H1 (cell line): ENCODE results near the gene THRB. TPM values are rescaled to one million over a fixed set of nuclear protein-coding genes. Genes with fewer than 3 reads are reported as not detected.

ENCODE experiments used
- CTCF ChIA-PET: fragments of 300-600 bp; sonication (Branson Sonifier 250); formaldehyde crosslinking; loops from one replicate; lab custom pipeline; 2021; ENCODE audit not compliant: partially characterized antibody; lab: Charles Lee
- POLR2A ChIA-PET: fragments of 300-600 bp; sonication (Branson Sonifier 250); formaldehyde crosslinking; loops from one replicate; lab custom pipeline; 2021; ENCODE audit warnings: inconsistent platforms; ENCODE audit not compliant: partially characterized antibody; lab: Charles Lee
- DNase-seq, 2 experiments: peaks; one replicate each; pipeline versions ENCODE4 v3.0.0 to v3.0.0-alpha.2; 2010 to 2022; ENCODE audit warnings: low spot score in 2 of 2, low read depth in 1 of 2, mixed read lengths in 1 of 2
- FAIRE-seq: peaks from 2 replicates; lab custom pipeline; 2011; peaks lifted over from hg19 to GRCh38; lab: Jason Lieb, UNC
- H2AFZ ChIP-seq: 2 replicates; pipeline ENCODE4 v1.8.1; 2012; ENCODE audit warnings: low read length, inconsistent platforms
- H2AK5ac ChIP-seq: 2 replicates; pipeline ENCODE4 v1.6.1; 2013; ENCODE audit warnings: low read depth, low read length
- H2BK120ac ChIP-seq: replicated peaks from 2 replicates; pipeline ENCODE3; 2013; ENCODE audit warnings: low read depth, low read length, inconsistent platforms
- H2BK12ac ChIP-seq: 2 replicates; pipeline ENCODE4 v1.6.1; 2013; ENCODE audit warnings: low read depth, low read length
- H2BK15ac ChIP-seq: 2 replicates; pipeline ENCODE4 v1.6.1; 2013; ENCODE audit warnings: low read length
- H2BK20ac ChIP-seq: 2 replicates; pipeline ENCODE4 v1.6.1; 2013; ENCODE audit warnings: low read length
- H2BK5ac ChIP-seq: 2 replicates; pipeline ENCODE4 v1.6.1; 2013; ENCODE audit warnings: low read depth, low read length
- H3K14ac ChIP-seq: 2 replicates; pipeline ENCODE4 v1.6.1; 2013; ENCODE audit warnings: inconsistent platforms; ENCODE audit not compliant: insufficient read length
- H3K18ac ChIP-seq: 2 replicates; pipeline ENCODE4 v1.6.1; 2013; ENCODE audit warnings: low read length; ENCODE audit errors: extremely low read depth
- H3K23ac ChIP-seq: 2 replicates; pipeline ENCODE4 v1.6.1; 2013; ENCODE audit warnings: inconsistent platforms; ENCODE audit not compliant: insufficient read length
- H3K23me2 ChIP-seq: 2 replicates; pipeline ENCODE4 v1.6.1; 2013; ENCODE audit warnings: low read depth, low read length
- H3K27ac ChIP-seq: 2 replicates; pipeline ENCODE4 v1.6.1; 2011; ENCODE audit warnings: low read depth, low read length, inconsistent platforms
- H3K27me3 ChIP-seq, 4 experiments: replicated peaks in 1 of 4; 1 replicate in 1 of 4; 2 replicates in 3 of 4; pipeline versions ENCODE4 v1.6.1 to v1.8.1; 2011 to 2013; ENCODE audit warnings: low read length in 3 of 4, mild to moderate bottlenecking in 3 of 4, inconsistent platforms in 2 of 4, mixed read lengths in 2 of 4, moderate library complexity in 1 of 4; ENCODE audit not compliant: control insufficient read depth in 3 of 4, insufficient read depth in 3 of 4; ENCODE audit errors: extremely low read depth in 1 of 4
- H3K36me3 ChIP-seq, 4 experiments: 2 replicates each; pipeline versions ENCODE4 v1.6.1 to v1.8.1; 2011 to 2013; ENCODE audit warnings: mild to moderate bottlenecking in 4 of 4, low read length in 3 of 4, moderate library complexity in 2 of 4, control low read depth in 1 of 4, inconsistent platforms in 1 of 4; ENCODE audit not compliant: insufficient read depth in 4 of 4, control insufficient read depth in 2 of 4
- H3K4ac ChIP-seq: replicated peaks from 2 replicates; pipeline ENCODE3; 2013; ENCODE audit warnings: low read length, low read depth, mixed read lengths, inconsistent platforms; ENCODE audit not compliant: insufficient read length
- H3K4me1 ChIP-seq, 4 experiments: replicated peaks in 1 of 4; 1 replicate in 1 of 4; 2 replicates in 3 of 4; pipeline versions ENCODE4 v1.6.1 to v1.8.1; 2011 to 2013; ENCODE audit warnings: low read length in 3 of 4, inconsistent platforms in 2 of 4, mixed read lengths in 1 of 4; ENCODE audit not compliant: insufficient read depth in 4 of 4, control insufficient read depth in 3 of 4
- H3K4me2 ChIP-seq, 2 experiments: 2 replicates each; pipeline versions ENCODE4 v1.6.1 to v1.8.1; 2011 to 2013; ENCODE audit warnings: low read depth in 2 of 2, low read length in 2 of 2, control low read depth in 1 of 2, inconsistent platforms in 1 of 2, mild to moderate bottlenecking in 1 of 2; ENCODE audit not compliant: insufficient read depth in 1 of 2
- H3K4me3 ChIP-seq, 4 experiments: fragments of 200-600, 300-600 bp in 1 of 4; sonication (generic), shearing (Covaris generic), sonication (Bioruptor Twin) in 1 of 4; 2 replicates each; pipeline versions ENCODE4 v1.5.1 to v1.8.1; 2011 to 2016; ENCODE audit warnings: low read length in 4 of 4, low read depth in 3 of 4, control low read depth in 2 of 4, inconsistent platforms in 2 of 4, mild to moderate bottlenecking in 2 of 4, mixed read lengths in 1 of 4, moderate library complexity in 1 of 4; ENCODE audit not compliant: insufficient read depth in 2 of 4; ENCODE audit errors: extremely low read depth in 1 of 4
- H3K56ac ChIP-seq: replicated peaks from 2 replicates; pipeline ENCODE3; 2013; ENCODE audit warnings: low read depth, mild to moderate bottlenecking, mixed read lengths, low read length, inconsistent platforms; ENCODE audit not compliant: insufficient read length
- H3K79me1 ChIP-seq: 2 replicates; pipeline ENCODE4 v1.6.1; 2013; ENCODE audit warnings: low read depth, low read length, control low read depth
- H3K79me2 ChIP-seq, 2 experiments: 2 replicates each; pipeline versions ENCODE4 v1.6.1 to v1.8.1; 2012 to 2013; ENCODE audit warnings: low read length in 2 of 2, mild to moderate bottlenecking in 2 of 2, inconsistent platforms in 1 of 2; ENCODE audit not compliant: insufficient read depth in 2 of 2, control insufficient read depth in 1 of 2
- H3K9ac ChIP-seq, 4 experiments: replicated peaks in 1 of 4; 1 replicate in 1 of 4; 2 replicates in 3 of 4; pipeline versions ENCODE4 v1.6.1 to v1.8.1; 2011 to 2013; ENCODE audit warnings: low read depth in 3 of 4, low read length in 3 of 4, control low read depth in 2 of 4, mild to moderate bottlenecking in 2 of 4, moderate library complexity in 2 of 4, inconsistent platforms in 1 of 4; ENCODE audit errors: extremely low read depth in 1 of 4
- H3K9me3 ChIP-seq, 2 experiments: 2 replicates each; pipeline versions ENCODE4 v1.6.1 to v1.8.1; 2012 to 2013; ENCODE audit warnings: mild to moderate bottlenecking in 2 of 2, moderate library complexity in 2 of 2, control low read depth in 1 of 2, inconsistent platforms in 1 of 2, low read depth in 1 of 2, low read length in 1 of 2, mixed read lengths in 1 of 2; ENCODE audit not compliant: insufficient read depth in 2 of 2
- H4K20me1 ChIP-seq, 2 experiments: replicated peaks in 1 of 2; 2 replicates each; pipeline versions ENCODE3 to v1.8.1; 2011 to 2013; ENCODE audit warnings: inconsistent platforms in 2 of 2, low read length in 2 of 2, mild to moderate bottlenecking in 1 of 2; ENCODE audit not compliant: insufficient read depth in 2 of 2, control insufficient read depth in 1 of 2
- H4K5ac ChIP-seq: 2 replicates; pipeline ENCODE4 v1.6.1; 2013; ENCODE audit warnings: low read length, low read depth, mixed read lengths, inconsistent platforms; ENCODE audit not compliant: insufficient read length
- H4K8ac ChIP-seq: 2 replicates; pipeline ENCODE4 v1.8.0; 2013; ENCODE audit warnings: mild to moderate bottlenecking, moderate library complexity, low read length, inconsistent platforms; ENCODE audit not compliant: insufficient read depth; ENCODE audit errors: extremely low read depth
- H4K91ac ChIP-seq: replicated peaks from 2 replicates; pipeline ENCODE3; 2013; ENCODE audit warnings: low read length, mixed read lengths, inconsistent platforms; ENCODE audit not compliant: insufficient read length
- CBX8 ChIP-seq: fragments of 300-800, 300-1000 bp; sonication (generic); IDR thresholded peaks from 2 replicates; pipeline ENCODE4 v1.7.1; 2016; ENCODE audit warnings: low read depth, low read length, borderline replicate concordance
- POLR2AphosphoS5 ChIP-seq: IDR thresholded peaks from 2 replicates; pipeline ENCODE4 v1.6.1; 2011; ENCODE audit warnings: low read depth, low read length
- RAD21 ChIP-seq, 2 experiments: IDR thresholded peaks in 1 of 2; conservative IDR thresholded peaks in 1 of 2; 2 replicates each; pipeline ENCODE4 v1.6.1; 2011; ENCODE audit warnings: low read depth in 2 of 2, low read length in 2 of 2, improper control_type of control experiment in 1 of 2, inconsistent platforms in 1 of 2, mild to moderate bottlenecking in 1 of 2, moderate library complexity in 1 of 2
- TAF1 ChIP-seq: IDR thresholded peaks from 2 replicates; pipeline ENCODE4 v1.6.1; 2011; ENCODE audit warnings: mild to moderate bottlenecking, low read depth, low read length
- WGBS, 2 experiments: shearing (Covaris generic) in 1 of 2; methylation state at CpG; one replicate each; pipeline versions ENCODE4 v1.1.6 to v1.1.7; 2013 to 2015; ENCODE audit warnings: low lambda C conversion rate in 2 of 2, mixed read lengths in 2 of 2, inconsistent platforms in 1 of 2, low coverage in 1 of 2, missing lambda C conversion rate in 1 of 2; ENCODE audit not compliant: insufficient replicate concordance in 2 of 2, insufficient coverage in 1 of 2, insufficient read length in 1 of 2; ENCODE audit errors: extremely low coverage in 1 of 2, missing lambda C conversion rate in 1 of 2; 5-methylcytosine and 5-hydroxymethylcytosine counted together
- polyA plus RNA-seq, 7 experiments: library from polyadenylated mRNA; depleted of rRNA in 3 of 7; stranded (reverse) in 5 of 7; unstranded in 2 of 7; fragments of >200 nt in 5 of 7; fragments of 200-250 nt in 2 of 7; gene quantifications; 1 replicate in 5 of 7; 2 replicates in 1 of 7; 4 replicates in 1 of 7; pipeline versions ENCODE4 v1.2.1 to v1.2.3, GENCODE V29; 2011 to 2013; ENCODE audit warnings: missing spikeins in 2 of 7, mixed read lengths in 2 of 7
- total RNA-seq: library from RNA; stranded (reverse); fragmentation: NEBNext Ultra II Directional; extraction: Animal tissue kit (Norgen Biotek cat#: 25700); gene quantifications from 2 replicates; pipeline ENCODE4 v1.2.1, GENCODE V29; 2021
- TF ChIP-seq, protein P1 (sequence below), 3 experiments: IDR thresholded peaks; 1 replicate in 2 of 3; 2 replicates in 1 of 3; pipeline versions ENCODE4 v1.5.1 to v1.6.1; 2011; ENCODE audit warnings: low read length in 3 of 3, mild to moderate bottlenecking in 3 of 3, inconsistent platforms in 2 of 3, low read depth in 1 of 3, moderate library complexity in 1 of 3; ENCODE audit not compliant: insufficient read depth in 1 of 3; ENCODE audit errors: control extremely low read depth in 1 of 3

The THRB gene
- total and polyA plus RNA-seq, 2 of the 8 experiments (the other 6 are each of a cell fraction or from before 2014, with no cell fraction given): 0.98 to 3.9 TPM

GRCh38 chr3:24498391-24498790 is 3.7 kb upstream of the THRB start:
- Histone ChIP-seq H2BK15ac (no peak overlapping the region), H3K23ac (no peak overlapping the region)
- TF ChIP-seq POLR2AphosphoS5 (no peak), TAF1 (no peak), CBX8 (no peak), RAD21 (IDR thresholded peaks at IDR 0.05 in 1 of 2, conservative IDR thresholded peaks at IDR 0.05 in 1 of 2; ENCODE audit: low read depth in 2 of 2, low read length in 2 of 2) (no peak)
- TF ChIP-seq, protein P1, sequence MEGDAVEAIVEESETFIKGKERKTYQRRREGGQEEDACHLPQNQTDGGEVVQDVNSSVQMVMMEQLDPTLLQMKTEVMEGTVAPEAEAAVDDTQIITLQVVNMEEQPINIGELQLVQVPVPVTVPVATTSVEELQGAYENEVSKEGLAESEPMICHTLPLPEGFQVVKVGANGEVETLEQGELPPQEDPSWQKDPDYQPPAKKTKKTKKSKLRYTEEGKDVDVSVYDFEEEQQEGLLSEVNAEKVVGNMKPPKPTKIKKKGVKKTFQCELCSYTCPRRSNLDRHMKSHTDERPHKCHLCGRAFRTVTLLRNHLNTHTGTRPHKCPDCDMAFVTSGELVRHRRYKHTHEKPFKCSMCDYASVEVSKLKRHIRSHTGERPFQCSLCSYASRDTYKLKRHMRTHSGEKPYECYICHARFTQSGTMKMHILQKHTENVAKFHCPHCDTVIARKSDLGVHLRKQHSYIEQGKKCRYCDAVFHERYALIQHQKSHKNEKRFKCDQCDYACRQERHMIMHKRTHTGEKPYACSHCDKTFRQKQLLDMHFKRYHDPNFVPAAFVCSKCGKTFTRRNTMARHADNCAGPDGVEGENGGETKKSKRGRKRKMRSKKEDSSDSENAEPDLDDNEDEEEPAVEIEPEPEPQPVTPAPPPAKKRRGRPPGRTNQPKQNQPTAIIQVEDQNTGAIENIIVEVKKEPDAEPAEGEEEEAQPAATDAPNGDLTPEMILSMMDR (IDR thresholded peaks at IDR 0.05; ENCODE audit: control extremely low read depth in 1 of 3, insufficient read depth in 1 of 3, low read depth in 1 of 3, low read length in 3 of 3): no peak

More at GRCh38 chr3:24498391-24498790, 3.7 kb upstream of the THRB start:
- Histone ChIP-seq H3K79me2 (no peaks in the 10 kb centered on the region), H3K14ac (no peak overlapping the region), H3K4me2 (peak overlapping the region; percentile 33 to 44; a peak in 3 of 4 replicates), H2BK5ac (peak overlapping the region; percentile 46; the same call in 1 of the 2 replicates), H3K4ac (no peak overlapping the region), H3K18ac (no peak overlapping the region; the same call in 1 of the 2 replicates), H4K20me1 (no peaks in the 10 kb centered on the region), H3K4me1 (peaks cover 0 to 12% (median 11%) of the 10 kb centered on the region in 4 experiments; a peak in 5 of 7 replicates), H2AFZ (no peak overlapping the region), H4K8ac (no peak overlapping the region), H4K5ac (peak overlapping the region; percentile 8), H3K79me1 (no peaks in the 10 kb centered on the region), H3K9me3 (no peaks in the 10 kb centered on the region), H3K23me2 (peaks cover 10% of the 10 kb centered on the region; the same call in 1 of the 2 replicates), H3K56ac (no peak overlapping the region), H3K27me3 (peaks cover 0 to 15% (median 3%) of the 10 kb centered on the region in 4 experiments; a peak in 4 of 7 replicates), H3K36me3 (no peaks in the 10 kb centered on the region), H3K4me3 (peak overlapping the region in 1 of 4 experiments; percentile 6; a peak in 1 of 8 replicates), H2BK120ac (no peak overlapping the region), H4K91ac (no peak overlapping the region), H2BK12ac (peak overlapping the region; percentile 55; the same call in 1 of the 2 replicates), H3K9ac (no peak overlapping the region), H2AK5ac (no peak overlapping the region; the same call in 1 of the 2 replicates), H3K27ac (no peak overlapping the region), H2BK20ac (no peak overlapping the region)
- ChIA-PET CTCF (interaction anchor here (0.8 to 3.4 kb wide), 7 partner anchors 22 to 234 kb away, joined by 3 to 14 read pairs (median 3); no protein-coding TSS in a partner anchor), POLR2A (no interaction called here)
- DNase-seq (no peak), FAIRE-seq (no peak)
- WGBS, 2 experiments: 32% methylated on average over 2 of the region's 2 CpGs; no CpG with 5 or more reads in 1 of the 2 experiments
